Type B pancreatic cell (in vitro differentiated cells): ENCODE measurements around the gene CTXND2. TPM values are rescaled to one million over a fixed set of nuclear protein-coding genes. Genes with fewer than 3 reads are reported as not detected.
"Not testable (repeated sequence)": the region's sequence is repeated elsewhere in the genome, so short reads cannot be mapped to it uniquely, and the experiment has no call there.

Source experiments
- DNase-seq: peaks from one replicate; pipeline ENCODE4 v3.0.0; 2021; ENCODE audit warnings: mixed read lengths; ENCODE audit not compliant: unreplicated experiment; ENCODE audit errors: extremely low spot score
- H3K27ac Mint-ChIP-seq: 2 replicates; pipeline ENCODE4 v1.8.0; 2021; ENCODE audit warnings: mild to moderate bottlenecking, mixed read lengths
- H3K27me3 Mint-ChIP-seq: 2 replicates; pipeline ENCODE4 v1.8.0; 2021; ENCODE audit warnings: mixed read lengths
- H3K36me3 Mint-ChIP-seq: 2 replicates; pipeline ENCODE4 v1.8.0; 2021; ENCODE audit warnings: mixed read lengths
- H3K4me1 Mint-ChIP-seq: one replicate; pipeline ENCODE4 v1.8.0; 2021; ENCODE audit warnings: mixed read lengths; ENCODE audit not compliant: unreplicated experiment
- H3K4me3 Mint-ChIP-seq: 2 replicates; pipeline ENCODE4 v1.8.0; 2021; ENCODE audit warnings: mild to moderate bottlenecking, mixed read lengths
- H3K9me3 Mint-ChIP-seq: 2 replicates; pipeline ENCODE4 v1.8.0; 2021; ENCODE audit warnings: mixed read lengths
- CTCF ChIP-seq: fragments of 200-600 bp; sonication (generic); conservative IDR thresholded peaks from 2 replicates; pipeline ENCODE4 v1.5.0; 2021; ENCODE audit warnings: antibody characterized with exemption, mild to moderate bottlenecking
- total RNA-seq: library from RNA; stranded (reverse); gene quantifications from 2 replicates; pipeline ENCODE4 v1.2.1, GENCODE V29; 2021; ENCODE audit warnings: low replicate concordance

CTXND2 gene
- total RNA-seq, 1 donor from 2014 or later = not detected

GRCh38 chr1:150881331-150882070, 5.4 kb upstream of the CTXND2 start:
- DNase-seq = no peak
- TF ChIP-seq CTCF = no peak
- Mint-ChIP-seq H3K27ac (no peak overlapping the region), H3K36me3 (no peaks in the 10 kb centered on the region), H3K9me3 (no peaks in the 10 kb centered on the region), H3K4me3 (no peak overlapping the region), H3K4me1 (peaks cover 3% of the 10 kb centered on the region), H3K27me3 (no peaks in the 10 kb centered on the region)

DNA sequence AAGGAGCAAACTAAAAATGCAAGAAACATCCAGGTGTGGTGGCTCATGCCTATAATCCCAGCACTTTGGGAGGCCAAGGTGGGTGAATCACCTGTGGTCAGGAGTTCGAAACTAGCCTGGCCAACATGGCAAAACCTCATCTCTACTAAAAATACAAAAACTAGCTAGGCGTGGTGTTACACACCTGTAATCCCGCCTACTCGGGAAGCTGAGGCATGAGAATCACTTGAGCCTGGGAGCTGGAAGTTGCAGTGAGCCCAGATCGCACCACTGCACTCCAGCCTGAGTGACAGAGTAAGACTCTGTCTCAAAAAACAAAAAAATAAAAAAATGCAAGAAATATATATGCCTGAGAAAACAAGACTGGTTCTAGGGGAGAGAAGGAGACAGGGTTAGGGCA, 3.8 kb upstream of the CTXND2 start:
- H3K9me3 Mint-ChIP-seq, H3K4me1 Mint-ChIP-seq, H3K27me3 Mint-ChIP-seq, H3K27ac Mint-ChIP-seq, H3K4me3 Mint-ChIP-seq, DNase-seq, H3K36me3 Mint-ChIP-seq: not testable (repeated sequence)

GRCh38 chr1:150888727-150889126, 1.8 kb downstream of the CTXND2 start:
- no peak overlapping the region for H3K4me3 Mint-ChIP-seq
- peaks cover 9% of the 10 kb centered on the region for H3K4me1 Mint-ChIP-seq
- no peak for DNase-seq
- H3K9me3 Mint-ChIP-seq = no peaks in the 10 kb centered on the region
- H3K27me3 Mint-ChIP-seq = peaks cover 6% of the 10 kb centered on the region
- H3K27ac Mint-ChIP-seq = no peak overlapping the region
- no peaks in the 10 kb centered on the region for H3K36me3 Mint-ChIP-seq
- TF ChIP-seq CTCF = no peak

- no peaks in the 10 kb centered on the region for H3K36me3 Mint-ChIP-seq
- no peak for TF ChIP-seq CTCF
- no peak overlapping the region for H3K27ac Mint-ChIP-seq
- no peak for DNase-seq
- no peaks in the 10 kb centered on the region for H3K9me3 Mint-ChIP-seq
- H3K4me3 Mint-ChIP-seq = no peak overlapping the region
- H3K27me3 Mint-ChIP-seq = peaks cover 6% of the 10 kb centered on the region
- H3K4me1 Mint-ChIP-seq = peaks cover 9% of the 10 kb centered on the region
Measured at GRCh38 chr1:150890033-150890416, 3.1 kb downstream of the CTXND2 start.

- Mint-ChIP-seq H3K4me1 (peaks cover 4% of the 10 kb centered on the region), H3K36me3 (no peaks in the 10 kb centered on the region), H3K27ac (no peak overlapping the region), H3K27me3 (peaks cover 14% of the 10 kb centered on the region), H3K9me3 (no peaks in the 10 kb centered on the region), H3K4me3 (no peak overlapping the region)
- no peak for TF ChIP-seq CTCF
- DNase-seq = no peak
Measured at GRCh38 chr1:150893336-150893913, 6.5 kb downstream of the CTXND2 start.

- Mint-ChIP-seq H3K27me3 (peaks cover 10% of the 10 kb centered on the region), H3K4me1 (peaks cover 4% of the 10 kb centered on the region), H3K27ac (no peak overlapping the region), H3K36me3 (no peaks in the 10 kb centered on the region), H3K9me3 (no peaks in the 10 kb centered on the region), H3K4me3 (no peak overlapping the region)
- no peak for TF ChIP-seq CTCF
- DNase-seq = no peak
Measured at GRCh38 chr1:150895618-150896017, 8.7 kb downstream of the CTXND2 start.

DNA sequence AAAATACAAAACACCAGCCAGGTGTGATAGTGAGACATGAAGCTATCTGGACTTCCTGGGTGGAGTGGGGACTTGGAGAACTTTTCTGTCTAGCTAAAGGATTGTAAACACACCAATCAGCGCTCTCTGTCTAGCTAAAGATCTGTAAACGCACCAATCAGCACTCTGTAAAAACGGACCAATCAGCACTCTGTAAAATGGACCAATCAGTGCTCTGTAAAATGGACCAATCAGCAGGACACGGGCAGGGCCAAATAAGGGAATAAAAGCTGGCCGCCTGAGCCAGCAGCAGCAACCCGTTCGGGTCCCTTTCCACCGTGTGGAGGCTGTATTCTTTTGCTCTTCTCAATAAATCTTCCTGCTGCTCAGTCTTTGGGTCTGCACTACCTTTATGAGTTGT, 12.9 kb downstream of the CTXND2 start:
- H3K4me3 Mint-ChIP-seq, H3K9me3 Mint-ChIP-seq, H3K27me3 Mint-ChIP-seq, H3K36me3 Mint-ChIP-seq, DNase-seq, H3K4me1 Mint-ChIP-seq, H3K27ac Mint-ChIP-seq: not testable (repeated sequence)
